EL (cell line): ENCODE measurements around the gene MERTK.
"Not testable (repeated sequence)": the region's sequence is repeated elsewhere in the genome, so short reads cannot be mapped to it uniquely, and the experiment has no call there.

ENCODE experiments used
- DNase-seq: peaks from one replicate; pipeline ENCODE4 v3.0.0-alpha.2; 2016

MERTK gene

DNA sequence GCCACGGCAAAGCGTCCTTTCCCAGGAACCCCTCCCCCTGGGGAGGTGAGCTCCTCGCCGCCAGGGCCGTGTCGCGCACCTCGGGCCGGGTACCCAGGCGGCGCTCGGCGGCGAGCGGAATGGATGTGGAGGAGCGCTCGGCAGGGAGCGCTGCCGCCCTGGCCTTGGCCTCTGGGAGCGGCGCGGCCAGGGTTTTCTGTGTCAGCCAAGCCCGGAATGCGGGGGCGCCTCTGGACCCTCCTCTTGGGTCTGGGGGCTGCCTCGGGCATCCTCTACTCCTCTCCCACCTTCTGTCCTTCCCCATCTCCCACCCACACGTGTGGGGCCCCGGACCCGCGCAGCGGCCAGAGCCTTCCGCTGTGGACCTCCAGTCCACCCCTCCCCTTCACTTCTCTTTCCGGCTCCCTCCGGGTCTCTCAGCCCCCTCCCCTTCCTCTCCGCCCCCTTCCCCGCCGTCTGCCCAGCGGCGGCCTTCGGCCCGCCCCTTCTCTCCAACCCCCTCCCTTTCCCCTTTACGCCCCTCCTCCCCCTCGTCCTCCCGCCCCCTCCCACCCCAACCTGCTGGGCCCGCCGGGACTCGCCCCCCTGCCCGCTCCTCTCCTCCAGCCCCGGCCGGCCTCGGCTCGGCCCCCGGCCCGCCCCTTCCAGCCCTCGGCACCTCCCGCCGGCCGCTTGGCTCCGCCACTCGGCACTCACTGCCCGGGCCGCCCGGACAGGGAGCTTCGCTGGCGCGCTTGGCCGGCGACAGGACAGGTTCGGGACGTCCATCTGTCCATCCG lies at the start of gene MERTK:
Gene MERTK (plus strand): TSS at position 684 of the 779 bp plus-strand sequence. CDS start 129 bp downstream, outside the sequence.
- peak; percentile 78 for DNase-seq

DNA sequence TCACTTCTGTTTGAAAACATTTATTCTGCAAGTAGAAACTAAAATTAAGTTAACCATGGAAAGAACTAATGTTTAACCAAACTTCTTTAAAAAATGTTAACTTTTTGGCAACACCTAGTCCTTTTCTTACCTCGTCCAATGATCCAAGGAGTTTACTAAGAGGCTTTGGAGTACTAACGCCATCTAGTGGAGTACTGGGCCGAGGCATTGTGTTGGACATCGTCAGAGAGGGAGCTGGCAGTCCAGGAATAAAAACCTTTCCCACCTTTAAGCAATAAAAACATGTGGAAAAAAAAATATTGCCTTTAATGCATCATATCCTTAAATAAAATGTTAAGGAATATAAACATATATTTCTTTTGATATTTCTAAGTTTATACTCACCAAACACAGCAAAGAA lies 47.8 kb upstream of the MERTK start:
- DNase-seq: not testable (repeated sequence)

DNA sequence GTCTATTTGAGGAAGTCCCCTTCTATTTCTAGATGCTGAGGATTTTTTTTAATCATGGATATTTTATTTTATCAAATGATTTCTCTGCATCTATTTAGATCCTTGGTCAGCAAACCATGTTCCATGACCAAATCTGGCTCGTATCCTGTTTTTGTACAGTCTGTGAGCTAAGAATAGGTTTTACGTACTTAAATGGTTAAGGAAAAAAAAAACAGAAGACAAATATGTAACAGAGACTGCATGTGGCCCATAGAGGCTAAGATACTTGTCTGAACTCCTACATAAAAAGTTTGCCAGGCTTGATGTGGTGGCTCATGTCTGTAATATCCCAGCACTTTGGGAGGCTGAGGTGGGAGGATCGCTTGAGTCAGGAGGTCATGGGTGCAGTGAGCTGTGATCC lies 45.9 kb upstream of the MERTK start:
- not testable (repeated sequence) for DNase-seq

DNA sequence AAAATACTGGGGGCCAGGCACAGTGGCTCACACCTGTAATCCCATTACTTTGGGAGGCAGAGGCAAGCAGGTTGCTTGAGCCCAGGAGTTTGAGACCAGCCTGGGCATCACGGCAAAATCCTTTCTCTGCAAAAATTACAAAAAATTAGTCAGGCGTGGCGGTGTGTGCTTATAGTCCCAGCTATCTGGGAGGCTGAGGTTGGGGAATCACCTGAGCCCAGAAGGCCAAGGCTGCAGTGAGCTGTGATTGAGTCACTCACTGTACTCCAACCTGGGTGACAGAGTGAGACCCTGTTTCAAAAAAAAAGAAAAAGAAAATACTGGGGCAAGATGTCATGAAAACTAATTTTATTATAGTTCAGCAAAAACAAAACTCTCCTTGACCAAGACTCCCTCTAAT lies 38.4 kb upstream of the MERTK start:
- DNase-seq: not testable (repeated sequence)

DNA sequence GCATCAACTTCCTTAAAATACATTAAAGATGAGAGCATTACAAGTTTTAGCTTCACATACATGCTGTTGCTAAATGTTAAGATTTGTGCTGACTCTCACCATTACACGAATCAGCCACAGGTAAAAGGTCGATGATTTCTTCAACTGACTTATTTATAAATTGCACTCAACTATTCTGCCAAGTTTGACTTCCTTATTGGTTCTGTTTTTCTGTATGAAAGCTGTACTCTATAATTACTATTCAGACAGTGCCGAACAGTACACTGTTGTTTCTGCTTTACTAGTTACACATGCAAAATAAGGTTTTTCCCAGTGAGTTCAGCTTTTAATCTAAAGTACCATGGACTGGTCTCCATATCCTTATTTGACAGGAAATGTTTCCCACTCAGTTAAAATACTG lies 33.3 kb upstream of the MERTK start:
- DNase-seq: not testable (repeated sequence)

DNA sequence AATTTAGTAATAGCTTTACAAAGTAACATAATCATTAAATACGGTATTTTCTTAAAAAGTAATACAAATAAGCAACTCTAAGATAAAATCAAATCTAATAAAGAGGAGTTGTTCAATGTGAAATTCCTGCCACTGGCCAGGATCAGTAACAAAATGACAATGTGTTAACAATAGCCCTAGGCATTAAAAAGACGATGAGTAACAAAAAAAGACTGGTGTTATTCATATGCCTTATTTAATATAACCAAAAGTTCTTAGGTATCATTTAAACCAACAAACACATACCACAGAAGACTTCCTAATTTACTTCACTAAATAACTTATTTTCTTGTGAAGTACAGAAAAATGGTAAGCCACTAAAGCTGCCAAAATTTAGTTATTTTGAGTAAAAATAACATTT lies 25.6 kb upstream of the MERTK start:
- peak; percentile 65 for DNase-seq

DNA sequence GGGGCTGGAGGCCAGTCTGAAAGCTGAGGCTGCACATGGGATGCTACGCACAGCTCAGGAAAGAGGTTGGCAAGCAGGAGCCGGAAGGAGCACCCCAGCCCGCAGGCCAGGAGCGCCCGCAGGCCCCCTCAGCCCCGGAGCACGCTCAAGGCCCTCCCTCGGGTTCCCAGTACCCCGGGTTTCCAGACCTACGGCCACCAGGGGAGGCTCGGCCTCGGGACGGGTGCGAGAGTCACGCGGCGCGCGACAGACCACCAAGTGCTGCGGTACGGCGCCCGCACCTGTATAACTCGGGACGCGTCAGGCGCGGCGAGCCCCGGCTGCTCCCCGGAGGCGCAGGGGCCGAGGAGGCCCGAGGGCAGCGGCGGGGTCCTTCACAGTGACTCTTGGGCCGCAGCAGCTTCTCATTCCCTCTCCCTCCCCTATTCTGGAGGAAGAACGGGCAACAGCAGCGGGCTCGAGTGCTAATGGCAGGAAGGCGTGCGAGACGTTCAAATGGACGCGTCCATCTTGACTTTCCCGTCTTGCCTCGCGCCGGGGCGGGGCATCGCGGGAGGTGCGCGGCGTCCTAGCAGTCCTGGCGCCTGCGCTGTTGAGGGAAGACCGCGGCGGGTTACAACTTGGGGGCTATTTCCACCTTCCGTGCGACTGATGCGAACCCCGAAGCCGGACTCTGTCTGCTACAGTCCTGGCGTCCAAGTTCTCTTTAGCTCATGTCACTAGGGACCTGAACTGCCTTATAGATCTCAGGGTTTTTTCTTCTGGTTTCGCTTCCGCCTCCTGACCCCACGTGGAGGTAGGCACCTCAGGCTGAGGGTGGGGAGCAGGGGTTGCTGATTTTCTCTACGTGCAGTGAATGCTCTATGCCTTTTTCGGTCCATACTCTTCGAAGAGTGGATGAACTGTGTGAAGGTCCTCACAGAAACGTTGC lies 14.5 kb upstream of the MERTK start, which contains the start of gene ANAPC1:
Gene ANAPC1 (minus strand): TSS at position 533 of the 931 bp plus-strand sequence. CDS start 3,368 bp downstream, outside the sequence.
- peak; percentile 83 for DNase-seq

DNA sequence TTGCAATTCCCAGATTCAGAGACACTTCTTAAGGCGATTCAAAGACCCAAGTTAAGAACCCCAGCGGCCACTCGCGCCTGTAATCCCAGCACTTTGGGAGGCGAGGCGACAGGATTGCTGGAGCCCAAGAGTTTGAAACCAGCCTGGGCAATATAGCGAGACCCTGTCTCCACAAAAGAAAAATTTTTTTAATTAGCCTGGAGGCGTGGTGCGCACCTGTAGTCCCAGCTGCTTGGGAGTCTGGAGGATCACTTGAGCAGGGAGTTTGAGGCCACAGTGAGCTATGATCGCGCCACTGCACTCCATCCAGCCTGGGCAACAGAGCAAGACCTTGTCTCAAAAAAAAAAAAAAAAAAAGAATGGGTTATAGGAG lies 13.8 kb upstream of the MERTK start:
- DNase-seq: no peak

DNA sequence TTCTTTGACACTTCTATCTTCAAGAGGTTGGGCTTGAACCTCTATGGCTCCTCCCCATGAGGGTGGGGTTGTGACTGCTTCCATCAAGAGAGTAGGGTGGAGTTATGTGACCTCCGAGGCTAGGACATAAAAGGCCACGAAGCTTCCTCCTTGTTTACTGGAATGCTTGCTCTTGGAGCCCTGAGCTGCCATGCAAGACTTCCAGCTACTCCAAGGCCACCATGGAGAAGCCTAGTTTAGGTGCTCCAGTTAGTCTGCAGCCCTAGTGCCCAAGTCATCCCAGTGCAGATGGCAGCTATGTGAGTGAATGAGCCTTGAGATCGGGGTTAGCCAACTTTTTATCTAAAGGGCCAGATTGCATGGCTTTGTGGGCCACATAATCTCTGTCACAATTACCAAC lies 2.4 kb upstream of the MERTK start:
- DNase-seq: no peak

DNA sequence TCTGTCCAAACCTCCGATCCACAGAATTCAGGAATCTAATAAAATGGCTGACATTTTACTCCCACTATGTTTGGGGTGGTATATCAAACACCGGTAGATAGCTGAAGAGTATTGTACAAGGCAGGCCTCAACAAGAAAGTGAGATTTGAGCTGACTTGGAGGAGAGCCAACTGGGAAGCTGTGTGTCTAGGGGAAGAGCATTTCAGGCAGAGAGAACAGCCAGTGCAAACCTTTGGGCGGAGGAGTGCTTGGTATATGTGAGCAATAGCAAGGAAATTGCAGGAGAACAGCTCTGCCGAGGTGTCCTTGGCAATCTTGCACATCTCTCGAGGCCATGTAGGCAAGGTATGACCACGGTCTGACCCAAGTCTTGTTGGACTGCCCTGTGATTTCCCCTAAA lies 1.8 kb upstream of the MERTK start:
- no peak for DNase-seq

DNA sequence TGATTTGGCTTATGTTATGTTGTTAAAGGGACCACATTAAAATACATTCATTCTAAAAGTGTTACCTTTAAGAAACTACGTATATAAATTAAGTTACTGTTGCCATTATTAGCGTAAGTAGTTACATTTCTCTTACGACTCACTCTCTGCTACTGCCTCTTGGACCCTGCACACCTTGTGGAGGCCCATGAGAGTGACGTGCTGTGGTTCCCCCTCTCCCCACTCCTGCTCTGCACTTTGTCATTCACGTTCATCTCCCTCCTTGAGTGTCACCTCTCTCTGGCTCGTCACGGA lies 830 bp upstream of the MERTK start:
- no peak for DNase-seq

DNA sequence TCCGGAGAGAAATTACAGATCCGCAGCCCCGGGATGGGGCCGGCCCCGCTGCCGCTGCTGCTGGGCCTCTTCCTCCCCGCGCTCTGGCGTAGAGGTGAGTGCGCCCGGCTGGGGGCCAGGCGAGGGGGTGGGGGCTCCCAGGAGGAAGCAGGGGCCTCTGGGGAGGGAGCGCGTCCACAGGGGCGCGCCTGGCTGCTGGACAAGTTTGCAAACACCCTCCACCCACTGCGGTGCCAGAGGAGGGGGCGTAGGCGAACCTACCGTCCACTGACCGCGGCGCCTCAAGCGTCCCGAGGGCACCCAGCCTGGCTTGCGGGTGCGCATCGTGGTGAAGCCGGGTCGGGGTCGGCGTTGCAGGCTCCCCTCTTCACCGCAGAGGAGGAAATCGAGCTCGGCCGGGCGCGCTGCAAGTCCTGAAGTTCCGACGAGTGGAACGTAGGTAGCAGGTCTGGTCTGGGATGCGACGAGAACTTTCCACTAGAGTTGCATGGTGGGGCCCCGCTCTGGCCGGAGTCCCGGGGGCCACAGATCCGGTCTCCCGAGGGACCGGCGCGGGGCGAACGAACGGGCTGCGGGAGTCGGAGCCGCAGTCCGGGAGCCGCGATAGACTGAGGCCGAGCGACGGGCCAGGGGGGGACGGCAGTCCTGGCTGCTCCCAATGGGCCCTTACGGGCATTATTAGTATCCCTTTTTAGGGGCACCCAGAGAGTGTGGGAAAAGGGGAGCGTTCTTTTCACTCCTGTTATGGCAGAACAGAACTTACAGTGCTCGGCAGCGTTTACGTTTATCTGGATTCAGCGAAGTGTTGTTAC lies 502 bp downstream of the MERTK start:
- DNase-seq: peak; percentile 14

DNA sequence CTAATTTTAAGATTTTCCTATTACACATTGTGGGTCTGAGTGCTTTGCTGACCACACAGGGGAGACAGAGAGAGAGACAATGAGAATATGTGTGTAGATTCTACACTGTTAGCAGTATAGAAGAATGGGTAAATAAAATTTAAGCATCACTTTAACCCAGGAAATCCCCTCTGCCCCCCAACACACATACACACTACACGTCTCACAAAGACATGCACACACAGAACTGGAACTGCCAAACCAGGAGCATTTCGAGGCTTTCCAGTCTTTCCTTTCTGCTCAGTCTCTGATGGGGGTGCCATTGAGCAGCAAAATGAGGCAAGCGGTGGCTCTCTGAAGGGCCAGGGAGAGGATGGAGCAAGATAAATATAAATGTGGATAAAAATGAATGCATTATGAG lies 2.5 kb downstream of the MERTK start:
- peak; percentile 29 for DNase-seq

DNA sequence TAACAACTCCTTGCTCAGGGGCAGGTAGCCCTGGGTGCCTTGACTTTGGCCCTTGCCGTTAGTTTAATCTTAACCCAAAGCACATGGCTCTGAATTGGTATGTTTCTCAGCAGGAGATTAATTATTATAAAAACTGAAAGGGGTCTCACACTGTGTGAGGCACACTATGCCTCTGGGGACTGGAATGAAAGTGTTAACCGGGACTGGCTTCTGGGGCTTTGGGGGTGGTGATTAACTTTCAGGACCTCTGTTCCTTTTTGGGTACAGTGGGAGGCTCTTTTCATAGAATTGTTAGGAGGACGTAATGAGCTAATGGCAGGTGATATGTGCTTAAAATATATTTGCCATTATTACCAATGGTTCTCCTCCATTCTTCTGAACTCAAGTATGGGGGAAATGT lies 5.1 kb downstream of the MERTK start:
- DNase-seq: no peak

DNA sequence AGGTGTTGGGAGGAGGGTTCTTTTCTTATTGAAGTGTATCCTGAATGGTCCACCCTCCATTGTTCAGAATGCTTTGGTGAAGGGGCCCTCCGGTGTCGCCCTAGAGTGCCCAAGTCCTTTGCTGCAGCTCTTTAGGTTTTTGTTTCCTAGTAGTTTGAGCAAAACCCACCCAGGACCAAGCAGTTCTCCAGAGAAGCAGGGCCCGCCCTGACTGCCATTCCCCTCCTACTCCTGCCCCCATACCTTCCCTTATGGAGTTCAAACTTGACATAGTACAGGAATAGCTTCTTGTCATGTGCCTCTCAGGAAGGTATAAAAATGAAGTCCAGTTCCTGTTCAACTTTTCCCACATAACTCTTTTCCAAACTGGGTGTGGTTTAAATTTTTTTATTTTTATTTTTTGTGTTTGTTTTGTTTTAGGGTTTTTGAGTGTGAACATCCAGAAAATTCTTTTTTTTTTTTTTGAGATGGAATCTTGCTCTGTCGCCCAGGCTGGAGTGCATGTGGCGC lies 5.6 kb downstream of the MERTK start:
- no peak for DNase-seq

DNA sequence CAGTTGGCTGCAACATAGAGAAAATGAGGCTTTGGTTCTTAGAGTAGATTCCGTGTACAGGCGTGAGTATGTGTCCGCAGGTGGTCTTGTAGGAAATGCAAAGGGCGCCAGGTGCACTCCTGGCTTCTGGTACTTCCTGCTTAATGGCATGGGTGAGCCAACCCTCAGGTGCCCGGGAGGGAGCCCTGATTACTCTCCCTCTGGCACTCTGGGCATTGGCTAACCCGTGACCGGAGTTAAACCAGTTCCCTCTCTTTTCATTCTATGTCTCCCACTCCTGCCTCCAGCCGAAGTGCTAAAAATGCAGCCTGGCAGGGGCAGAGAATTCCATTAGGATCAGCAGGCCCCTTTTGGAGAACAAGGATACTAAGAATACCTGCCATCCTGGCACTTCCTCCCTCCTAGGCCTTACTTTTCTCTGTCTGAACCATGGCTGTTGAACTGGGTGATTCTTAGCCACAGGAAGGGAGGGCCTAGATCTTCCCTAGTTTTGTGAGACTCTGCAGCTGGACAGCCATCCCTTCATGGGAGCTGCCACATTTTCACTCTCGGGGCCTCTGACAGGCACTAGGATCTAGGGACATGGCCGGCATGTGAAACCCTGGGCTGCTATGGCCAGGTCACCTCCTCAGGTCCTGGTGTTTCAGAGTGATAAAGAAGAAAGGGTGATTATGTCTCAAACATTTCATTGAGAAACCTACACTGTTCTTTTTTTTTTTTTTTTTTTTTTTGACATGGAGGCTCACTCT lies 6.5 kb downstream of the MERTK start:
- DNase-seq: no peak

DNA sequence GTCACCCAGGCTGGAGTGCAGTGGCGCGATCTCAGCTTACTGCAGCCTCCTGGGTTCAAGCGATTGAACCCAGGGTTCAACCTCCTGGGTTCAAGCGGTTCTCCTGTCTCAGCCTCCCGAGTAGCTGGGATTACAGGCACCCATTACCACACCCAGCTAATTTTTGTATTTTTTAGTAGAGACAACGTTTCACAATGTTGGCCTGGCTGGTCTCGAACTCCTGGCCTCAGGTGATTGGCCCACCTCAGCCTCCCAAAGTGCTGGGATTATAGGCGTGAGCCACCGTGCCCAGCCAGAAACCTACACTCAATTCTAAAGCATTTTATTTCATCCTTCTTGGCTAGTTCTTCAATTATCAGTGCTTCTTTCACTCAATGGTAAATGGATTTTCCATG lies 7.1 kb downstream of the MERTK start:
- not testable (repeated sequence) for DNase-seq

DNA sequence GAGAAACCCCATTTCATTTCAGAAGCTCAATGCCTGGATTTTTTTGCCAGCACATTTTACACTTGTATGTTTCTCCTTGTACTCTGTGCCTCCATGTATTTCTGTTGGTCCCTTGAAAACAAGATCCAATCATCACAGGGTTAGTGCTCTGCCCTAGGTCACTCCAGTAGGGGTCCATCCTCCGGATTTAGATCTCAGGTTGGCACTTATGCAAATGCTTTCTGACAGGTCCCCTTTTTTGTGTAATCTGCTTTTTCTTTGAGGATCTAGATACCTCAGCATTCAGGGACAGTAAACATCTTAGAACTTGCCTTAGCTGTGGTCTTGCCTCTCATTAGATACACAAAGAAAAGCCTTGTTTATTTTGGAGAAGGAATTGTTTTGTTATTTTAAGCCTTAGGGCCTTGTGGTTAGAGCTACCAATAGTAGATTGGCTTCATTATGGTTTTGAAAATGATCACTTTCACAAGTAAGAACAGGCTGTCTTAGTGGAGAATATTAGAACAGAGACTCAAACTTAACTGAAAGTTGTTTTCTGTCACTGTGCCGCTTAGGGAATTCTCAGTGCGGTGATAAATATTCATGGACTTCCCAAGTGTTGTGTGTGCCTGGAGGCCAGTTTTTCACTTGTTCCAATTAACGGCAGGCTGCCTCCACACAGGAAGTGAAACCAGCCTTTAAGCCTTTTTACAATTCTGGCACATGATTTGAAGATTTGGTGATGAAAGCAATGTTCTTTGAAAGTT lies 7.8 kb downstream of the MERTK start:
- DNase-seq: peak; percentile 32

DNA sequence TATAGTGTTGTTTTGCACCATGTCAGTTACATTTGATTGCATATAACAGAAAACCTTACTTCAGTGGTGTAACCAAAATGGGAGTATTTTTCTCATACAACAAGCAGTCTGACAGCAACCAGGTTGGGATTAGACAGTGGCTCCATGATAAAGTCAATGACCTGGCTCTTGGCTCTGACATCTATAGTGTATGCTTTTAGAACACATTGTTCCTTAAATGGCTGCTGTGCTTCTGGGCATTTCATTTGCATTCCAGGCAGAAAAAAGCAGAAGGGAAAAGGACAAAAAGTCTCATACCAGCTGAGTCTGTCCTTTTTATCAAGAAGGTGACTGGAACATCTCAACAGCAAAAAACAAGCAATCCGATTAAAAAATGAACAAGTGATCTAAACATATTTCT lies 10.2 kb downstream of the MERTK start:
- DNase-seq: no peak

DNA sequence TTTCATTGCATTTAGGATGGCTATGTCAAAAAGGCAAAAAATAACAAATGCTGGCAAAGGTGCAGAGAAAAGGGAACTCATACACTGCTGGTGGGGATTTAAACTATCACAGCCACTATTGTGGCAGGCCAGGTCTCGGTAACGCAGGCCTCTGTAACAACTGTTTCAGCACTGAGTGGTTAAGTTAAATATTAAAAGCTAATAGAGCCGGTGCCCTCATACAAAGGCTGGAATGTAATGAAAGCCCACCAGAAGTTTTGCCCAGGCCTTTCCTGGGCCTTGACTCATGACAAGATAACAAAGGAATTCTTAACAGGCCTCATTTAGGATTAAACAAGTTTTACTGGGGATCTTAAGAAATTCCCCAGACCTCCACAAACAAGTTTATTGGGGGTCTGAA lies 10.7 kb downstream of the MERTK start:
- DNase-seq: no peak

DNA sequence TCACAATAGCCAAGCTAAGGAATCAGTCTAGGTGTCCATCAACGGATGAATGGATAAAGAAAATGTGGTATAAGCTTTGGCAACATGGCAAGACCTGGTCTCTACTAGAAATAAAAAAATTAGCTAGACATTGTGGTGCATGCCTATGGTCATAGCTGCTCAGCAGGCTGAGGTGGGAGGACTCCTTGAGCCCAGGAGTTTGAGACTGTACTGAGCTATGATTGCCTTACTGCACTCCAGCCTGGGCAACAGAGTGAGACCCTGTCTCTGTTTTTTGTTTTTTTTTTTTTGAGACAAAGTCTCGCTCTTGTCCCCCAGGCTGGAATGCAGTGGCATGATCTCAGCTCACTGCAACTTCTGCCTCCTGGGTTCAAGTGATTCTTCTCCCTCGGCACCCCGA lies 11.6 kb downstream of the MERTK start:
- DNase-seq: not testable (repeated sequence)
